ENCODE results near the gene SLC25A42. TPM values are rescaled to one million over a fixed set of nuclear protein-coding genes. Genes with fewer than 3 reads are reported as not detected.

SLC25A42 gene
- total and polyA plus RNA-seq, 7 donors, result 2.4 to 9.5 (median 7.8) TPM

GRCh38 chr19:19149435-19149834 is 85.6 kb downstream of the SLC25A42 start:
- WGBS, 2 donors, result 84 to 91% methylated on average over 2 of the region's 2 CpGs
- intact Hi-C loops (cut with DNase I), result loop anchor here (5.0 to 10.0 kb wide), 2 partner anchors 78 to 195 kb away; no protein-coding TSS in a partner anchor

GRCh38 chr19:19151418-19151817 is 87.6 kb downstream of the SLC25A42 start:
- Histone ChIP-seq H3K27ac (no peak overlapping the region), H3K36me3 (peaks cover 0 to 28% (median 6%) of the 10 kb centered on the region in 4 donors), H3K9me3 (no peaks in the 10 kb centered on the region), H3K4me1 (no peaks in the 10 kb centered on the region), H3K4me3 (no peak overlapping the region), H3K27me3 (no peaks in the 10 kb centered on the region)
- no peak for TF ChIP-seq POLR2AphosphoS5 (IDR thresholded peaks at IDR 0.05)
- no peak for TF ChIP-seq EP300 (IDR thresholded peaks at IDR 0.05)
- TF ChIP-seq, protein P1, sequence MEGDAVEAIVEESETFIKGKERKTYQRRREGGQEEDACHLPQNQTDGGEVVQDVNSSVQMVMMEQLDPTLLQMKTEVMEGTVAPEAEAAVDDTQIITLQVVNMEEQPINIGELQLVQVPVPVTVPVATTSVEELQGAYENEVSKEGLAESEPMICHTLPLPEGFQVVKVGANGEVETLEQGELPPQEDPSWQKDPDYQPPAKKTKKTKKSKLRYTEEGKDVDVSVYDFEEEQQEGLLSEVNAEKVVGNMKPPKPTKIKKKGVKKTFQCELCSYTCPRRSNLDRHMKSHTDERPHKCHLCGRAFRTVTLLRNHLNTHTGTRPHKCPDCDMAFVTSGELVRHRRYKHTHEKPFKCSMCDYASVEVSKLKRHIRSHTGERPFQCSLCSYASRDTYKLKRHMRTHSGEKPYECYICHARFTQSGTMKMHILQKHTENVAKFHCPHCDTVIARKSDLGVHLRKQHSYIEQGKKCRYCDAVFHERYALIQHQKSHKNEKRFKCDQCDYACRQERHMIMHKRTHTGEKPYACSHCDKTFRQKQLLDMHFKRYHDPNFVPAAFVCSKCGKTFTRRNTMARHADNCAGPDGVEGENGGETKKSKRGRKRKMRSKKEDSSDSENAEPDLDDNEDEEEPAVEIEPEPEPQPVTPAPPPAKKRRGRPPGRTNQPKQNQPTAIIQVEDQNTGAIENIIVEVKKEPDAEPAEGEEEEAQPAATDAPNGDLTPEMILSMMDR (IDR thresholded peaks at IDR 0.05), result no peak
- TF ChIP-seq POLR2A (IDR thresholded peaks at IDR 0.05), result no peak
- no peak for DNase-seq
- intact Hi-C loops (cut with DNase I), result no loop called here
- 70 to 85% methylated on average over 11 of the region's 11 CpGs for WGBS, 2 donors

More at GRCh38 chr19:19149435-19149834, 85.6 kb downstream of the SLC25A42 start:
- H3K4me1 ChIP-seq, result peaks cover 0 to 9% (median 8%) of the 10 kb centered on the region in 4 donors
- H3K9me3 ChIP-seq, result no peaks in the 10 kb centered on the region
- TF ChIP-seq POLR2A (IDR thresholded peaks at IDR 0.05) (no peak), POLR2AphosphoS5 (IDR thresholded peaks at IDR 0.05) (no peak), EP300 (IDR thresholded peaks at IDR 0.05) (no peak)
- TF ChIP-seq, protein P1 (IDR thresholded peaks at IDR 0.05), result no peak
- peaks cover 0 to 28% (median 3%) of the 10 kb centered on the region in 4 donors for H3K36me3 ChIP-seq
- DNase-seq, result no peak
- no peaks in the 10 kb centered on the region for H3K27me3 ChIP-seq
- no peak overlapping the region for H3K4me3 ChIP-seq
- H3K27ac ChIP-seq, result no peak overlapping the region

GRCh38 chr19:19152668-19153384 is 89.0 kb downstream of the SLC25A42 start:
- no peak overlapping the region for H3K27ac ChIP-seq
- DNase-seq, result no peak
- no peaks in the 10 kb centered on the region for H3K27me3 ChIP-seq
- no peaks in the 10 kb centered on the region for H3K4me1 ChIP-seq
- no peaks in the 10 kb centered on the region for H3K9me3 ChIP-seq
- intact Hi-C loops (cut with DNase I), result no loop called here
- 86 to 88% methylated on average over 13 of the region's 13 CpGs for WGBS, 2 donors
- peaks cover 0 to 16% (median 7%) of the 10 kb centered on the region in 4 donors for H3K36me3 ChIP-seq
- no peak overlapping the region for H3K4me3 ChIP-seq
- no peak for TF ChIP-seq POLR2A (IDR thresholded peaks at IDR 0.05)
- TF ChIP-seq EP300 (IDR thresholded peaks at IDR 0.05), result no peak

GRCh38 chr19:19154768-19155494 is 91.1 kb downstream of the SLC25A42 start:
- 91 to 96% methylated on average over 6 of the region's 6 CpGs for WGBS, 2 donors
- H3K9me3 ChIP-seq, result no peaks in the 10 kb centered on the region
- no peak overlapping the region for H3K27ac ChIP-seq
- H3K27me3 ChIP-seq, result no peaks in the 10 kb centered on the region
- TF ChIP-seq POLR2A (IDR thresholded peaks at IDR 0.05) (no peak), EP300 (IDR thresholded peaks at IDR 0.05) (no peak), POLR2AphosphoS5 (IDR thresholded peaks at IDR 0.05) (no peak)
- TF ChIP-seq, protein P1 (IDR thresholded peaks at IDR 0.05), result no peak
- H3K4me3 ChIP-seq, result no peak overlapping the region
- no peaks in the 10 kb centered on the region for H3K4me1 ChIP-seq
- no peak for DNase-seq
- H3K36me3 ChIP-seq, result peaks cover 0 to 11% (median 0%) of the 10 kb centered on the region in 4 donors
- intact Hi-C loops (cut with DNase I), result no loop called here
